ENCODE results near the gene ZSCAN18. TPM values are rescaled to one million over a fixed set of nuclear protein-coding genes. Genes with fewer than 3 reads are reported as not detected.

Gene ZSCAN18
- polyA plus RNA-seq, 1 donor from 2014 or later: 399 TPM

GRCh38 chr19:58046856-58047255 lies 51.2 kb downstream of the ZSCAN18 start:
- peaks cover 16% of the 10 kb centered on the region for H3K9me3 ChIP-seq (ENCODE audit: low read length)
- no peaks in the 10 kb centered on the region for H3K9me2 ChIP-seq (ENCODE audit: insufficient read depth, low read length)
- H3F3A ChIP-seq (ENCODE audit: insufficient read depth, low read length, poor library complexity, severe bottlenecking): no peaks in the 10 kb centered on the region
- no peak overlapping the region for H3K4me2 ChIP-seq (ENCODE audit: low read length)
- no peaks in the 10 kb centered on the region for H4K20me1 ChIP-seq (ENCODE audit: insufficient read depth)
- no peak for TF ChIP-seq CTCF (IDR thresholded peaks at IDR 0.05; ENCODE audit: poor library complexity, severe bottlenecking)
- TF ChIP-seq RAD21 (conservative IDR thresholded peaks at IDR 0.05): no peak
- H3K27me3 ChIP-seq (ENCODE audit: insufficient read depth, low read depth, low read length): no peaks in the 10 kb centered on the region
- H3K36me3 ChIP-seq (ENCODE audit: insufficient read depth, low read length): no peaks in the 10 kb centered on the region
- H2AFZ ChIP-seq (ENCODE audit: low read depth, low read length): no peak overlapping the region
- H3K79me2 ChIP-seq (replicated peaks; ENCODE audit: insufficient read depth, low read length): no peaks in the 10 kb centered on the region
- H3K4me3 ChIP-seq (ENCODE audit: low read length): no peak overlapping the region
- H3K9ac ChIP-seq (ENCODE audit: low read length): no peak overlapping the region
- no peak overlapping the region for H3K27ac ChIP-seq (ENCODE audit: low read length)

- H3K27ac ChIP-seq (ENCODE audit: low read length): no peak overlapping the region
- no peaks in the 10 kb centered on the region for H3K27me3 ChIP-seq (ENCODE audit: insufficient read depth, low read depth, low read length)
- H3K4me3 ChIP-seq (ENCODE audit: low read length): no peak overlapping the region
- no peaks in the 10 kb centered on the region for H3K36me3 ChIP-seq (ENCODE audit: insufficient read depth, low read length)
- no peak overlapping the region for H3K4me2 ChIP-seq (ENCODE audit: low read length)
- no peak overlapping the region for H2AFZ ChIP-seq (ENCODE audit: low read depth, low read length)
- no peak overlapping the region for H3K9ac ChIP-seq (ENCODE audit: low read length)
- no peaks in the 10 kb centered on the region for H3K9me2 ChIP-seq (ENCODE audit: insufficient read depth, low read length)
- H3K9me3 ChIP-seq (ENCODE audit: low read length): peaks cover 13% of the 10 kb centered on the region
- H3F3A ChIP-seq (ENCODE audit: insufficient read depth, low read length, poor library complexity, severe bottlenecking): no peaks in the 10 kb centered on the region
- TF ChIP-seq POLR2AphosphoS5 (IDR thresholded peaks at IDR 0.05): no peak
- TF ChIP-seq CTCF (IDR thresholded peaks at IDR 0.05; ENCODE audit: poor library complexity, severe bottlenecking): no peak
- TF ChIP-seq REST (IDR thresholded peaks at IDR 0.05; ENCODE audit: borderline replicate concordance): no peak
- TF ChIP-seq SMC3 (conservative IDR thresholded peaks at IDR 0.05; ENCODE audit: poor library complexity): no peak
- no peak for TF ChIP-seq RAD21 (conservative IDR thresholded peaks at IDR 0.05)
- no peak for TF ChIP-seq EZH2 (IDR thresholded peaks at IDR 0.05; ENCODE audit: borderline replicate concordance, insufficient read depth, low read length, poor library complexity, severe bottlenecking)
- no peak for TF ChIP-seq MXI1 (conservative IDR thresholded peaks at IDR 0.05; ENCODE audit: poor library complexity, severe bottlenecking)
- no peak for TF ChIP-seq TAF1 (IDR thresholded peaks at IDR 0.05; ENCODE audit: low read depth)
- no peak for TF ChIP-seq EP300 (conservative IDR thresholded peaks at IDR 0.05; ENCODE audit: poor library complexity, severe bottlenecking)
- no peaks in the 10 kb centered on the region for H3K79me2 ChIP-seq (replicated peaks; ENCODE audit: insufficient read depth, low read length)
- no peaks in the 10 kb centered on the region for H4K20me1 ChIP-seq (ENCODE audit: insufficient read depth)
Measured at GRCh38 chr19:58045411-58046050, 52.5 kb downstream of the ZSCAN18 start.

All from neural cell (in vitro differentiated cells).